ENCODE measurements around the gene LDLRAD4.

LDLRAD4 gene

DNA sequence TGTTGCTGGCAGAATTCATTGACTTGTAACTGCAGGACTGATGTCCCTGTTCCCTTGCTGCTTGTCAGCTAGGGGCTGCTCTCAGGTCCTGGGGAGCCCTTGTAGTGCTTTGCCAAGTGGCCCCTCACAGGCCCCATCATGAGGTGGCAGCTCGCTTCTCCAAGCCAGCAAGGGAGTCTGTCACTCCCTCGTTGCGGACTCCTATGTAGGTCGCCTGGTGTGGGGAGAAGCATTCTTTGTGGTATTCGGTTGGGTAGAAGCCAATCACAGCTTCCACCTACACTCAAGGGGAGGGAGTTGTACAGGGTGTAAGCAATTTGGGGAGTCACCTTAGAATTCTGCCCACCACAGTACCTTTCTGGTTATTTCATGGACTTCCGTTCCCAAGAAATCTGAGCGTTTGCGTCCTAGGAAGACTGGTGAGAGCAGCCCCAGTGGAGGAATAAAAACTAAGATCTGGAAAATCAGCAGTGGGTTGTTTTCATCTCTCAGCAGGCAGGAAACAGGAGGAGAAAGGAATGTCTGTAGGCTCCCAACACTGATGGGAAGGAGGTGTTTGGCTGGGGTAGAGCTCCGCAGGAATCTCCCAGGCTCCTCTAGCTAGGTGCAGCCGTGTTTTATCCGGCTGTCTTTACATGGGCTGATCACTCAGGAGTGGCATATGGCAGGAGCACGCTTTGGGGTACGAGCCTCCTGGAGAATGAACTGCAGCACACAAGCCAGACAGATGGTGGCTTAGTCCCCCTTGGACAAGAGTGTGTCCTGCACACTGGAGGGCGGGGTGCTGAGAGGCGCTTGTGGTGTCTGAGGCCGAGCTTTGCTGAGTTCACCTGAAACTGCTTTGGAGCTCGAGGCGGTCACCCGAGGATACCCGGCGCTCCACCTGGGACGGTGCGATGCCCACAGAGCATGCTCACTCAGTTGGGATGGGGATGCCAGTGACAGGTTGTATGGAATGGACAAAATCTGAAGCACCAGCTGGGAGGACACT is 58.3 kb downstream of the LDLRAD4 start:
- no peak for TF ChIP-seq CTCF (IDR thresholded peaks at IDR 0.05; ENCODE audit: insufficient read depth, low read depth, low read length, missing control alignments)
- no peak for DNase-seq (ENCODE audit: low read depth)

GRCh38 chr18:13278062-13278630 is 59.6 kb downstream of the LDLRAD4 start:
- TF ChIP-seq CTCF (IDR thresholded peaks at IDR 0.05; ENCODE audit: insufficient read depth, low read depth, low read length, missing control alignments) = no peak
- DNase-seq (ENCODE audit: low read depth) = no peak
- no peak overlapping the region for H3K4me3 ChIP-seq (ENCODE audit: low read length)

More for the DNA sequence above, 58.3 kb downstream of the LDLRAD4 start:
- no peak overlapping the region for H3K4me3 ChIP-seq (ENCODE audit: low read length)

- no peak overlapping the region for H3K4me3 ChIP-seq (ENCODE audit: low read length)
Measured at GRCh38 chr18:13279181-13280069, 60.9 kb downstream of the LDLRAD4 start.

GRCh38 chr18:13280070-13280795 is 61.7 kb downstream of the LDLRAD4 start:
- H3K4me3 ChIP-seq (ENCODE audit: low read length) = no peak overlapping the region
- no peak for DNase-seq (ENCODE audit: low read depth)

More at GRCh38 chr18:13279181-13280069, 60.9 kb downstream of the LDLRAD4 start:
- TF ChIP-seq CTCF (IDR thresholded peaks at IDR 0.05; ENCODE audit: insufficient read depth, low read depth, low read length, missing control alignments) = no peak
- no peak for DNase-seq (ENCODE audit: low read depth)

GRCh38 chr18:13281406-13281805 is 62.8 kb downstream of the LDLRAD4 start:
- no peak overlapping the region for H3K4me3 ChIP-seq (ENCODE audit: low read length)
- no peak for DNase-seq (ENCODE audit: low read depth)
- TF ChIP-seq CTCF (IDR thresholded peaks at IDR 0.05; ENCODE audit: insufficient read depth, low read depth, low read length, missing control alignments) = no peak

More at GRCh38 chr18:13280070-13280795, 61.7 kb downstream of the LDLRAD4 start:
- no peak for TF ChIP-seq CTCF (IDR thresholded peaks at IDR 0.05; ENCODE audit: insufficient read depth, low read depth, low read length, missing control alignments)

DNA sequence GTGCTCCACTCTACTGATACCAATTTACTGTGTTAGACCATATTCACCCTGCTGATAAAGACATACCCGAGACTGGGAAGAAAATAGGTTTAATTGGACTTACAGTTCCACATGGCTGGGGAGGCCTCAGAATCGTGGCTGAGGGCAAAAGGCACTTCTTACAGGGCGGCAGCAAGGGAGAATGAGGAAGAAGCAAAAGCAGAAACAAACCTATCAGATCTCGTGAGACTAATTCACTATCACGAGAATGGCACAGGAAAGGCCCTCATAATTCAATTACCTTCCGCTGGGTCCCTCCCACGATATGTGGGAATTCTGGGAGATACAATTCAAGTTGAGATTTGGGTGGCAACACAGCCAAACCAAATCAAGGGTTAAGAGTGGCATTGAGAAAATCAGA is 65.2 kb downstream of the LDLRAD4 start:
- no peak for DNase-seq (ENCODE audit: low read depth)
- H3K4me3 ChIP-seq (ENCODE audit: low read length) = no peak overlapping the region
- TF ChIP-seq CTCF (IDR thresholded peaks at IDR 0.05; ENCODE audit: insufficient read depth, low read depth, low read length, missing control alignments) = no peak

All from epithelial cell of esophagus (primary cell).